Measurements from ENCODE around the gene ZNF215.
"Not testable (repeated sequence)": the region's sequence is repeated elsewhere in the genome, so short reads cannot be mapped to it uniquely, and the experiment has no call there.

The ZNF215 gene

DNA sequence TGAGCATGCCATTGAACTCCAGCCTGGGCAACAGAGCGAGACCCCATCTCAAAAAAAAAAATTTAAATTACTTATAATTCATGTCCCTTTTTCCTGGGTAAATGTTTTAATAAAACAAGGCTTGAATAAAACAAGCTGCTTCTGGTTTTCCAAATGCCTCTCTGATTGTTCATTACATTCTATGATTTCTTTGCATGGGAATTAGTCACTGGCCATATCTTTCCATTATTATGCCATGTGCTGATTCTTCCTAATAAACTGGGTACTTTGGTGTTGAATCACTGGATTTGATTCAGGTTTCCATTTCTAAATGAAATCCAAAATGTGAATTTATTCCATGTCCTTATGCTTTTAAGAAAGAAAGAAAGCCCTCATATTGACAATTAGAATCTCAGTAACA, 42.6 kb downstream of the ZNF215 start:
- H3F3A ChIP-seq (ENCODE audit: low read depth) = no peaks in the 10 kb centered on the region
- no peak overlapping the region for H3K4me2 ChIP-seq (ENCODE audit: low read depth, low read length, poor library complexity, severe bottlenecking)
- no peak overlapping the region for H3K9ac ChIP-seq (ENCODE audit: low read depth, low read length, poor library complexity, severe bottlenecking)
- H3K27me3 ChIP-seq (ENCODE audit: insufficient read depth, low read length, poor library complexity, severe bottlenecking) = no peaks in the 10 kb centered on the region
- no peaks in the 10 kb centered on the region for H3K9me2 ChIP-seq (replicated peaks; ENCODE audit: low read depth, low read length)
- TF ChIP-seq EZH2phosphoT487 (IDR thresholded peaks at IDR 0.05; ENCODE audit: borderline replicate concordance) = no peak
- no peaks in the 10 kb centered on the region for H3K9me3 ChIP-seq (ENCODE audit: insufficient read depth, low read depth, low read length)
- no peak overlapping the region for H3K4me3 ChIP-seq (ENCODE audit: low read length, poor library complexity, severe bottlenecking)
- no peaks in the 10 kb centered on the region for H3K4me1 ChIP-seq (ENCODE audit: insufficient read depth, low read length, poor library complexity, severe bottlenecking)
- H3K79me2 ChIP-seq (ENCODE audit: insufficient read depth, low read length) = no peaks in the 10 kb centered on the region
- no peaks in the 10 kb centered on the region for H3K36me3 ChIP-seq (ENCODE audit: insufficient read depth, low read length)
- no peaks in the 10 kb centered on the region for H4K20me1 ChIP-seq (ENCODE audit: insufficient read depth, low read length, poor library complexity, severe bottlenecking)
- no peak overlapping the region for H2AFZ ChIP-seq (ENCODE audit: low read length)

DNA sequence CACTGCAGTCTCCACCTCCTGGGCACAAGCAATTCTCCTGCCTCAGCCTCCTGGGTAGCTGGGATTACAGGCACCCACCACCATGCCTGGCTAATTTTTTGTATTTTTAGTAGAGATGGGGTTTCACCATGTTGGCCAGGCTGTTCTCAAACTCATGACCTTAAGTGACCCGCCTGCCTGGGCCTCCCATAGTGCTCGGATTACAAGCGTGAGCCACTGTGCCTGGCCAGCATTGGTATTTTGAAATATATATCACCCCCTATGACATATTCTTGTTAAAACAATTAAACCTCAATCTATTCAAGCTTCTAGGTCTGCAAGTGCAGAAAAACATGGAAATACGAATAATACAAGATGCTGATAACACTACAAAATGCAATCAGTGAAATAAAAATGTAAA, 43.6 kb downstream of the ZNF215 start:
- not testable (repeated sequence) for H3K4me2 ChIP-seq (ENCODE audit: low read depth, low read length, poor library complexity, severe bottlenecking); H3K9me2 ChIP-seq (replicated peaks; ENCODE audit: low read depth, low read length); H3K9me3 ChIP-seq (ENCODE audit: insufficient read depth, low read depth, low read length); H3K36me3 ChIP-seq (ENCODE audit: insufficient read depth, low read length); H3K27me3 ChIP-seq (ENCODE audit: insufficient read depth, low read length, poor library complexity, severe bottlenecking); H4K20me1 ChIP-seq (ENCODE audit: insufficient read depth, low read length, poor library complexity, severe bottlenecking); H3K4me1 ChIP-seq (ENCODE audit: insufficient read depth, low read length, poor library complexity, severe bottlenecking); H3F3A ChIP-seq (ENCODE audit: low read depth); H3K9ac ChIP-seq (ENCODE audit: low read depth, low read length, poor library complexity, severe bottlenecking); H2AFZ ChIP-seq (ENCODE audit: low read length); H3K79me2 ChIP-seq (ENCODE audit: insufficient read depth, low read length); H3K4me3 ChIP-seq (ENCODE audit: low read length, poor library complexity, severe bottlenecking)

DNA sequence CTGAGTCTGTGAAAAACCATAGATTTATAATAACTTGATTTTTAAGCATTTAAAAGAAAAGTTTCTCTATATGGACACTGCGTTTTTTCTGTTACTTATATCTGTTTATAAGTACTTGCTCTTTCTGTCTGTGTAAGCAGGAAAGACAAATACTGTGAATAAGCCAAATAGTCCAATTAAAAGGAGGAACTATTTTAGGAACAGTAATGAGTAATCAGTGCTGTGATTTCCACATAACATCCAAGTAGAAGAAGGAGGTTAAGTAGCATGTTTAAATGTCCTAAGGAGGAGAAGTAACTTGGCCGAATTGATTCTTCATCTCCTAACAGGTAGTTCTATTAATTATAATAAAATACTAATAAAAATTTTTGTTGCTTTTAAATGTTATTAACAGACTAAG, 53.1 kb downstream of the ZNF215 start:
- H3K4me1 ChIP-seq (ENCODE audit: insufficient read depth, low read length, poor library complexity, severe bottlenecking) = no peaks in the 10 kb centered on the region
- no peaks in the 10 kb centered on the region for H3K9me3 ChIP-seq (ENCODE audit: insufficient read depth, low read depth, low read length)
- no peak overlapping the region for H2AFZ ChIP-seq (ENCODE audit: low read length)
- no peak overlapping the region for H3K4me2 ChIP-seq (ENCODE audit: low read depth, low read length, poor library complexity, severe bottlenecking)
- no peaks in the 10 kb centered on the region for H3K36me3 ChIP-seq (ENCODE audit: insufficient read depth, low read length)
- no peak overlapping the region for H3K4me3 ChIP-seq (ENCODE audit: low read length, poor library complexity, severe bottlenecking)
- no peaks in the 10 kb centered on the region for H3K9me2 ChIP-seq (replicated peaks; ENCODE audit: low read depth, low read length)
- no peaks in the 10 kb centered on the region for H4K20me1 ChIP-seq (ENCODE audit: insufficient read depth, low read length, poor library complexity, severe bottlenecking)
- H3K9ac ChIP-seq (ENCODE audit: low read depth, low read length, poor library complexity, severe bottlenecking) = no peak overlapping the region
- no peaks in the 10 kb centered on the region for H3F3A ChIP-seq (ENCODE audit: low read depth)
- TF ChIP-seq, protein P1, sequence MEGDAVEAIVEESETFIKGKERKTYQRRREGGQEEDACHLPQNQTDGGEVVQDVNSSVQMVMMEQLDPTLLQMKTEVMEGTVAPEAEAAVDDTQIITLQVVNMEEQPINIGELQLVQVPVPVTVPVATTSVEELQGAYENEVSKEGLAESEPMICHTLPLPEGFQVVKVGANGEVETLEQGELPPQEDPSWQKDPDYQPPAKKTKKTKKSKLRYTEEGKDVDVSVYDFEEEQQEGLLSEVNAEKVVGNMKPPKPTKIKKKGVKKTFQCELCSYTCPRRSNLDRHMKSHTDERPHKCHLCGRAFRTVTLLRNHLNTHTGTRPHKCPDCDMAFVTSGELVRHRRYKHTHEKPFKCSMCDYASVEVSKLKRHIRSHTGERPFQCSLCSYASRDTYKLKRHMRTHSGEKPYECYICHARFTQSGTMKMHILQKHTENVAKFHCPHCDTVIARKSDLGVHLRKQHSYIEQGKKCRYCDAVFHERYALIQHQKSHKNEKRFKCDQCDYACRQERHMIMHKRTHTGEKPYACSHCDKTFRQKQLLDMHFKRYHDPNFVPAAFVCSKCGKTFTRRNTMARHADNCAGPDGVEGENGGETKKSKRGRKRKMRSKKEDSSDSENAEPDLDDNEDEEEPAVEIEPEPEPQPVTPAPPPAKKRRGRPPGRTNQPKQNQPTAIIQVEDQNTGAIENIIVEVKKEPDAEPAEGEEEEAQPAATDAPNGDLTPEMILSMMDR (conservative IDR thresholded peaks at IDR 0.05; ENCODE audit: low read length) = no peak
- no peak for TF ChIP-seq EZH2phosphoT487 (IDR thresholded peaks at IDR 0.05; ENCODE audit: borderline replicate concordance)
- no peaks in the 10 kb centered on the region for H3K79me2 ChIP-seq (ENCODE audit: insufficient read depth, low read length)
- H3K27me3 ChIP-seq (ENCODE audit: insufficient read depth, low read length, poor library complexity, severe bottlenecking) = no peaks in the 10 kb centered on the region

DNA sequence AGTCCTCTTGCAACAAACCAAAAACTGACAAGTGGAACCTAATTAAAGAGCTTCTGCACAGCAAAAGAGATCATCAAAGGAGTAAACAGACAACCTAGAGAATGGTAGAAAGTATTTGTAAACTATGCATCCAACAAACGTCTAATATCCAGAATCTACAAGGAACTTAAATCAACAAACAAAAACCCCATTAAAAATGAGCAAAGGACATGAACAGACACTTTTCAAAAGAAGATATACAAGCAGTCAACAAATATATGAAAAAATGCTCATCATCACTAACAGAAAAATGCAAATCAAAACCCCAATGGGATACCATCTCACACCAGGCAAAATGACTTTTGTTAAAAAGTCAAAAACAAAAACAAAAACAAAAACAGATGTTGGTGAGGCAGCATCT, 60.3 kb downstream of the ZNF215 start:
- Histone ChIP-seq H3K36me3 (ENCODE audit: insufficient read depth, low read length) (no peaks in the 10 kb centered on the region), H3K9me3 (ENCODE audit: insufficient read depth, low read depth, low read length) (no peaks in the 10 kb centered on the region), H3K79me2 (ENCODE audit: insufficient read depth, low read length) (no peaks in the 10 kb centered on the region), H3K4me1 (ENCODE audit: insufficient read depth, low read length, poor library complexity, severe bottlenecking) (no peaks in the 10 kb centered on the region), H2AFZ (ENCODE audit: low read length) (no peak overlapping the region), H3K27me3 (ENCODE audit: insufficient read depth, low read length, poor library complexity, severe bottlenecking) (no peaks in the 10 kb centered on the region), H3K9ac (ENCODE audit: low read depth, low read length, poor library complexity, severe bottlenecking) (no peak overlapping the region), H3K4me2 (ENCODE audit: low read depth, low read length, poor library complexity, severe bottlenecking) (no peak overlapping the region), H3K4me3 (ENCODE audit: low read length, poor library complexity, severe bottlenecking) (no peak overlapping the region), H4K20me1 (ENCODE audit: insufficient read depth, low read length, poor library complexity, severe bottlenecking) (no peaks in the 10 kb centered on the region), H3K9me2 (replicated peaks; ENCODE audit: low read depth, low read length) (no peaks in the 10 kb centered on the region), H3F3A (ENCODE audit: low read depth) (no peaks in the 10 kb centered on the region)
- TF ChIP-seq, protein P1 (conservative IDR thresholded peaks at IDR 0.05; ENCODE audit: low read length) = no peak
- TF ChIP-seq EZH2phosphoT487 (IDR thresholded peaks at IDR 0.05; ENCODE audit: borderline replicate concordance) = no peak

All from Loucy (cell line).